Endothelial cell of umbilical vein (primary cell): ENCODE results near the gene TMPRSS15. TPM values are rescaled to one million over a fixed set of nuclear protein-coding genes. Genes with fewer than 3 reads are reported as not detected.

Source experiments
- BruUV-seq: library from RNA; stranded (reverse); fragments of 400-500 nt; replicated peaks from 2 replicates; lab custom pipeline; 2021; lab: Mats Ljungman, UMichigan
- CTCF ChIA-PET: fragments of 300-600, 350-600 bp; sonication (Branson Sonifier 250); formaldehyde crosslinking; loops from one replicate; lab custom pipeline; 2021; ENCODE audit warnings: antibody characterized with exemption, inconsistent platforms; lab: Charles Lee
- POLR2A ChIA-PET: fragments of 300-600, 350-600 bp; sonication (Branson Sonifier 250); formaldehyde crosslinking; loops from one replicate; lab custom pipeline; 2021; ENCODE audit warnings: antibody characterized with exemption, inconsistent platforms; lab: Charles Lee
- DNase-seq: peaks from one replicate; pipeline ENCODE4 v3.0.0-alpha.2; 2011; ENCODE audit warnings: low read depth, low spot score
- FAIRE-seq: peaks from 2 replicates; lab custom pipeline; 2011; peaks lifted over from hg19 to GRCh38; lab: Jason Lieb, UNC
- H2AFZ ChIP-seq: 2 replicates; pipeline ENCODE4 v1.6.0; 2012; ENCODE audit warnings: low read depth, low read length, control low read depth, inconsistent platforms
- H3K27ac ChIP-seq: 2 replicates; pipeline ENCODE4 v1.5.1; 2011; ENCODE audit warnings: low read depth, mild to moderate bottlenecking, control low read depth, low read length, moderate library complexity; ENCODE audit not compliant: insufficient read depth
- H3K27me3 ChIP-seq, 2 experiments: 2 replicates each; pipeline versions ENCODE4 v1.6.0 to v1.6.1; 2011; ENCODE audit warnings: low read length in 2 of 2, mixed read lengths in 1 of 2; ENCODE audit not compliant: control insufficient read depth in 2 of 2, insufficient read depth in 2 of 2
- H3K36me3 ChIP-seq, 2 experiments: 2 replicates in 1 of 2; 3 replicates in 1 of 2; pipeline ENCODE4 v1.5.1; 2011; ENCODE audit warnings: low read length in 2 of 2, mild to moderate bottlenecking in 1 of 2, moderate library complexity in 1 of 2; ENCODE audit not compliant: control insufficient read depth in 2 of 2, insufficient read depth in 2 of 2; ENCODE audit errors: extremely low read depth in 1 of 2
- H3K4me1 ChIP-seq: 3 replicates; pipeline ENCODE4 v1.5.1; 2011; ENCODE audit warnings: mild to moderate bottlenecking, low read length; ENCODE audit not compliant: control insufficient read depth, insufficient read depth; ENCODE audit errors: extremely low read depth
- H3K4me2 ChIP-seq: 2 replicates; pipeline ENCODE4 v1.6.1; 2011; ENCODE audit warnings: low read length, control low read depth, mixed read lengths; ENCODE audit not compliant: insufficient read depth
- H3K4me3 ChIP-seq, 3 experiments: fragments of 200-600 bp in 1 of 3; sonication (generic), shearing (Covaris generic) in 1 of 3; replicated peaks in 1 of 3; 2 replicates each; pipeline ENCODE4 v1.5.1; 2011 to 2016; ENCODE audit warnings: control low read depth in 3 of 3, low read length in 3 of 3, mild to moderate bottlenecking in 2 of 3, inconsistent platforms in 1 of 3, low read depth in 1 of 3, moderate library complexity in 1 of 3; ENCODE audit not compliant: insufficient read depth in 1 of 3
- H3K79me2 ChIP-seq: 2 replicates; pipeline ENCODE4 v1.6.0; 2012; ENCODE audit warnings: low read length, inconsistent platforms; ENCODE audit not compliant: control insufficient read depth, insufficient read depth
- H3K9ac ChIP-seq: replicated peaks from 2 replicates; pipeline ENCODE3; 2011; ENCODE audit warnings: low read length, control low read depth; ENCODE audit not compliant: insufficient read depth; ENCODE audit errors: extremely low read depth
- H3K9me1 ChIP-seq: replicated peaks from 3 replicates; pipeline ENCODE4 v1.6.0; 2011; ENCODE audit warnings: mild to moderate bottlenecking, low read length; ENCODE audit not compliant: control insufficient read depth, insufficient read depth; ENCODE audit errors: extremely low read depth
- H3K9me3 ChIP-seq: replicated peaks from 2 replicates; pipeline ENCODE4 v1.5.1; 2012; ENCODE audit warnings: low read length, inconsistent platforms; ENCODE audit not compliant: control insufficient read depth, insufficient read depth
- H4K20me1 ChIP-seq: replicated peaks from 2 replicates; pipeline ENCODE3; 2011; ENCODE audit warnings: mild to moderate bottlenecking, low read length; ENCODE audit not compliant: control insufficient read depth, insufficient read depth; ENCODE audit errors: extremely low read depth
- EZH2 ChIP-seq: IDR thresholded peaks from 2 replicates; pipeline ENCODE4 v1.6.1; 2012; ENCODE audit warnings: borderline replicate concordance, low read depth, mild to moderate bottlenecking, moderate library complexity, low read length, inconsistent platforms; ENCODE audit not compliant: severe bottlenecking
- FOS ChIP-seq: IDR thresholded peaks from 2 replicates; pipeline ENCODE4 v1.6.1; 2011; ENCODE audit warnings: mild to moderate bottlenecking, low read length, moderate library complexity, borderline replicate concordance; ENCODE audit not compliant: insufficient read depth
- GATA2 ChIP-seq: IDR thresholded peaks from 2 replicates; pipeline ENCODE4 v1.7.0; 2011; ENCODE audit warnings: low read depth, mild to moderate bottlenecking, moderate library complexity, mixed read lengths, low read length; ENCODE audit not compliant: insufficient read length, insufficient read depth
- JUN ChIP-seq: IDR thresholded peaks from 2 replicates; pipeline ENCODE4 v1.6.1; 2011; ENCODE audit warnings: borderline replicate concordance, low read depth; ENCODE audit not compliant: insufficient read length, insufficient read depth
- MYC ChIP-seq: IDR thresholded peaks from one replicate; pipeline ENCODE4 v1.6.1; 2011; ENCODE audit warnings: mild to moderate bottlenecking, low read depth, low read length
- POLR2A ChIP-seq: IDR thresholded peaks from 2 replicates; pipeline ENCODE4 v1.6.1; 2012; ENCODE audit warnings: low read depth, mild to moderate bottlenecking, control low read depth, low read length
- POLR2AphosphoS5 ChIP-seq: IDR thresholded peaks from 2 replicates; pipeline ENCODE4 v1.6.1; 2012; ENCODE audit warnings: low read depth, mild to moderate bottlenecking, control low read depth, low read length, moderate library complexity; ENCODE audit not compliant: insufficient read depth
- dilution Hi-C: fragments of 300-500 bp; cut with MboI; formaldehyde crosslinking; loops from one replicate; pipeline ENCODE4 v1.15.0; 2019; ENCODE audit warnings: low sequenced_read_pairs; ENCODE audit not compliant: extremely low pct_ligation_motif_present
- intact Hi-C: fragments of 100-400 bp; cut with micrococcal nuclease; formaldehyde crosslinking; loops from one replicate; pipeline ENCODE4 v1.10.0; 2022
- polyA plus RNA-seq, 4 experiments: library from polyadenylated mRNA; depleted of rRNA in 3 of 4; stranded (reverse) in 3 of 4; unstranded in 1 of 4; fragments of >200 nt; gene quantifications; 2 replicates each; pipeline versions ENCODE4 v1.2.1 to v1.2.3, GENCODE V29; 2011 to 2012; ENCODE audit warnings: missing spikeins in 1 of 4
- total RNA-seq: library from RNA; stranded (reverse); gene quantifications from 2 replicates; pipeline ENCODE4 v1.2.3, GENCODE V29; 2021
- TF ChIP-seq, protein P1 (sequence below), 2 donors: IDR thresholded peaks; 1 replicate in 1 of 2; 2 replicates in 1 of 2; pipeline ENCODE4 v1.5.1; 2011; ENCODE audit warnings: low read length in 2 of 2, mild to moderate bottlenecking in 2 of 2, moderate library complexity in 2 of 2, control low read depth in 1 of 2, inconsistent platforms in 1 of 2, low read depth in 1 of 2; ENCODE audit not compliant: insufficient read depth in 1 of 2; ENCODE audit errors: extremely low read depth in 1 of 2
- TF ChIP-seq, protein P2 (sequence below): IDR thresholded peaks from 2 replicates; pipeline ENCODE4 v1.6.1; 2011; ENCODE audit not compliant: insufficient read depth, insufficient read length

Gene TMPRSS15
- total and polyA plus RNA-seq, 2 donors (not counting 3 experiments of a cell fraction or from before 2014, with no cell fraction given): not detected

DNA sequence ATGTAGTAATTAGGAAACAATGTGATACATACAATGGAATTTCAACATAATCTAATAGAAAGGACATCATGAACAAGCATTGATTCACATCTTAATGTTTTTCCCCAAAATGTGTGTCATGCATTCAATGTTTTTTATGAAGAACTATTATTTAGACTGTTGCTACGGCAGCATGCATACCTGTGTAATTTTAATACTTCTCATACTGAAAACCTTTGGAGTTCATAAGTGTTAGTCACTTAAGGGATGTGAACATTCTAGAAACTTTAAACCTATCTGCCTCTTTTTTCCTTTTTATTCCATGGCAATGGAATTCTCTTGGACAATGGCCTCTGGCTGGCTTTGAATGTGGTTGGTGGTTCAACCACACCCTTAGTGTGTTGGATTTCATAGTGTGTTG, 48.6 kb downstream of the TMPRSS15 start:
- H2AFZ ChIP-seq: no peak overlapping the region
- no peaks in the 10 kb centered on the region for H3K36me3 ChIP-seq
- CTCF ChIA-PET: no interaction called here
- dilution Hi-C loops: no loop called here
- no peaks in the 10 kb centered on the region for H3K9me1 ChIP-seq
- H3K27ac ChIP-seq: no peak overlapping the region
- H3K4me3 ChIP-seq: no peak overlapping the region
- no TSS peak for BruUV-seq
- no peaks in the 10 kb centered on the region for H3K79me2 ChIP-seq
- POLR2A ChIA-PET: no interaction called here
- no peak overlapping the region for H3K9ac ChIP-seq
- H3K4me1 ChIP-seq: no peaks in the 10 kb centered on the region
- intact Hi-C loops: no loop called here
- H3K9me3 ChIP-seq: no peaks in the 10 kb centered on the region
- DNase-seq (no peak), FAIRE-seq (no peak)
- H4K20me1 ChIP-seq: no peaks in the 10 kb centered on the region
- TF ChIP-seq EZH2 (no peak), GATA2 (no peak), MYC (no peak), JUN (no peak), FOS (no peak), POLR2AphosphoS5 (no peak), POLR2A (no peak)
- TF ChIP-seq, protein P1, sequence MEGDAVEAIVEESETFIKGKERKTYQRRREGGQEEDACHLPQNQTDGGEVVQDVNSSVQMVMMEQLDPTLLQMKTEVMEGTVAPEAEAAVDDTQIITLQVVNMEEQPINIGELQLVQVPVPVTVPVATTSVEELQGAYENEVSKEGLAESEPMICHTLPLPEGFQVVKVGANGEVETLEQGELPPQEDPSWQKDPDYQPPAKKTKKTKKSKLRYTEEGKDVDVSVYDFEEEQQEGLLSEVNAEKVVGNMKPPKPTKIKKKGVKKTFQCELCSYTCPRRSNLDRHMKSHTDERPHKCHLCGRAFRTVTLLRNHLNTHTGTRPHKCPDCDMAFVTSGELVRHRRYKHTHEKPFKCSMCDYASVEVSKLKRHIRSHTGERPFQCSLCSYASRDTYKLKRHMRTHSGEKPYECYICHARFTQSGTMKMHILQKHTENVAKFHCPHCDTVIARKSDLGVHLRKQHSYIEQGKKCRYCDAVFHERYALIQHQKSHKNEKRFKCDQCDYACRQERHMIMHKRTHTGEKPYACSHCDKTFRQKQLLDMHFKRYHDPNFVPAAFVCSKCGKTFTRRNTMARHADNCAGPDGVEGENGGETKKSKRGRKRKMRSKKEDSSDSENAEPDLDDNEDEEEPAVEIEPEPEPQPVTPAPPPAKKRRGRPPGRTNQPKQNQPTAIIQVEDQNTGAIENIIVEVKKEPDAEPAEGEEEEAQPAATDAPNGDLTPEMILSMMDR (IDR thresholded peaks at IDR 0.05; ENCODE audit: extremely low read depth in 1 of 2, insufficient read depth in 1 of 2, low read depth in 1 of 2, low read length in 2 of 2): no peak
- TF ChIP-seq, protein P2, sequence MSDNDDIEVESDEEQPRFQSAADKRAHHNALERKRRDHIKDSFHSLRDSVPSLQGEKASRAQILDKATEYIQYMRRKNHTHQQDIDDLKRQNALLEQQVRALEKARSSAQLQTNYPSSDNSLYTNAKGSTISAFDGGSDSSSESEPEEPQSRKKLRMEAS: no peak
- H3K27me3 ChIP-seq: no peaks in the 10 kb centered on the region
- no peak overlapping the region for H3K4me2 ChIP-seq
